Right lobe of liver (tissue), 6 donors: ENCODE data around the gene CUX1. TPM values are rescaled to one million over a fixed set of nuclear protein-coding genes. Genes with fewer than 3 reads are reported as not detected.

Source experiments
- ATAC-seq, 4 donors: fragments of 200-7000 bp; cut with Tn5 transposase; one replicate each; pipeline ENCODE4 v1.9.1; 2020; ENCODE audit warnings: mild to moderate bottlenecking in 4 of 4, moderate library complexity in 4 of 4
- DNase-seq, 3 donors: peaks; one replicate each; pipeline ENCODE4 v3.0.0-alpha.2; 2020
- H3K27ac ChIP-seq, 3 donors: fragments of 200-600 bp; one replicate each; pipeline ENCODE4 v1.8.0; 2022
- H3K27me3 ChIP-seq, 2 donors: fragments of 200-600 bp; one replicate each; pipeline ENCODE4 v1.8.0; 2022
- H3K36me3 ChIP-seq, 4 donors: fragments of 200-600 bp; sonication (generic) in 1 of 4; one replicate each; pipeline versions ENCODE4 v1.5.1 to v1.8.0; 2017 to 2022; ENCODE audit warnings: control low read depth in 1 of 4
- H3K4me1 ChIP-seq, 4 donors: fragments of 200-600 bp; sonication (generic) in 1 of 4; one replicate each; pipeline versions ENCODE4 v1.5.1 to v1.8.0; 2017 to 2022; ENCODE audit warnings: control low read depth in 1 of 4
- H3K4me3 ChIP-seq, 3 donors: fragments of 200-600 bp; one replicate each; pipeline ENCODE4 v1.8.0; 2022
- H3K9me3 ChIP-seq, 4 donors: fragments of 200-600 bp; sonication (generic) in 1 of 4; one replicate each; pipeline versions ENCODE4 v1.5.1 to v1.8.0; 2017 to 2022; ENCODE audit warnings: control low read depth in 1 of 4
- CTCF ChIP-seq, 4 donors: fragments of 200-600 bp in 3 of 4; fragments of 450-650 bp in 1 of 4; IDR thresholded peaks; one replicate each; pipeline versions ENCODE4 v1.5.1 to v1.8.0; 2016 to 2022; ENCODE audit warnings: antibody characterized with exemption in 4 of 4, mild to moderate bottlenecking in 2 of 4
- POLR2A ChIP-seq: fragments of 450-650 bp; IDR thresholded peaks from one replicate; pipeline ENCODE4 v1.6.1; 2017; ENCODE audit warnings: antibody characterized with exemption, mild to moderate bottlenecking
- WGBS: methylation state at CpG from one replicate; pipeline ENCODE4 v1.1.6; 2018; ENCODE audit warnings: low coverage, low lambda C conversion rate; ENCODE audit not compliant: insufficient coverage; ENCODE audit errors: missing lambda C conversion rate; 5-methylcytosine and 5-hydroxymethylcytosine counted together
- intact Hi-C, 2 donors: fragments of 100-400 bp; cut with DNase I; formaldehyde crosslinking; loops; one replicate each; pipeline versions ENCODE4 v1.11.2 to v1.14.1; 2022
- total RNA-seq, 6 experiments: library from RNA; depleted of rRNA in 2 of 6; stranded (reverse); fragments of >200 nt in 2 of 6; fragmentation: NEBNext Ultra II Directional in 3 of 6; extraction: Animal tissue kit (Norgen Biotek cat#: 25700) in 3 of 6; gene quantifications; one replicate each; pipeline versions ENCODE4 v1.1.0 to v1.2.4, GENCODE V29; 2016 to 2023
- donor health status: DM: no; HTN: yes; CAD: no.
- donor health status: DM: no; HTN: no; CAD: no.
- donor health status: DM: no; HTN: no; CAD: no.
- donor health status: DM: no; HTN: yes; CAD: no.
- donor health status: DM: no; HTN: yes; CAD: no.

The CUX1 gene
- total RNA-seq, 6 experiments from 2014 or later: 34.3 to 53.1 (median 40.6) TPM

- intact Hi-C loops: no loop called here
- Histone ChIP-seq H3K36me3 (no peaks in the 10 kb centered on the region), H3K4me1 (peaks cover 0 to 5% (median 0%) of the 10 kb centered on the region in 4 donors), H3K27me3 (no peaks in the 10 kb centered on the region), H3K4me3 (no peak overlapping the region), H3K9me3 (no peaks in the 10 kb centered on the region), H3K27ac (peak overlapping the region in 1 of 3 donors; percentile 50)
- no peak for TF ChIP-seq POLR2A
- no peak for TF ChIP-seq CTCF (IDR thresholded peaks at IDR 0.05)
- DNase-seq (peak; percentile 64 to 72 (median 68)), ATAC-seq (peak; percentile 81 to 97 (median 88))
- WGBS: 80% methylated on average over 15 of the region's 17 CpGs
These were observed 21.5 kb downstream of the CUX1 start for GRCh38 chr7:101838837-101839483.

- intact Hi-C loops: no loop called here
- ATAC-seq (no peak), DNase-seq (no peak)
- Histone ChIP-seq H3K4me1 (peaks cover 0 to 5% (median 0%) of the 10 kb centered on the region in 4 donors), H3K36me3 (no peaks in the 10 kb centered on the region), H3K9me3 (no peaks in the 10 kb centered on the region), H3K27me3 (no peaks in the 10 kb centered on the region), H3K27ac (no peak overlapping the region), H3K4me3 (no peak overlapping the region)
- 72% methylated on average over 3 of the region's 3 CpGs for WGBS
- TF ChIP-seq CTCF (IDR thresholded peaks at IDR 0.05) (no peak), POLR2A (no peak)
These were observed 23.9 kb downstream of the CUX1 start for GRCh38 chr7:101841328-101841727.

GRCh38 chr7:101843293-101844271 is 26.2 kb downstream of the CUX1 start:
- intact Hi-C loops: no loop called here
- TF ChIP-seq POLR2A (no peak), CTCF (IDR thresholded peaks at IDR 0.05) (no peak)
- WGBS: 74% methylated on average over 12 of the region's 13 CpGs
- H3K4me3 ChIP-seq: no peak overlapping the region
- H3K27me3 ChIP-seq: no peaks in the 10 kb centered on the region
- H3K27ac ChIP-seq: no peak overlapping the region
- peaks cover 0 to 3% (median 0%) of the 10 kb centered on the region in 4 donors for H3K4me1 ChIP-seq
- H3K9me3 ChIP-seq: peaks cover 0 to 9% (median 0%) of the 10 kb centered on the region in 4 donors
- no peaks in the 10 kb centered on the region for H3K36me3 ChIP-seq
- no peak for ATAC-seq
- DNase-seq: no peak

GRCh38 chr7:101845974-101846373 is 28.5 kb downstream of the CUX1 start:
- DNase-seq (no peak), ATAC-seq (no peak)
- Histone ChIP-seq H3K9me3 (peaks cover 0 to 9% (median 0%) of the 10 kb centered on the region in 4 donors), H3K36me3 (no peaks in the 10 kb centered on the region), H3K27ac (no peak overlapping the region), H3K27me3 (no peaks in the 10 kb centered on the region), H3K4me1 (no peaks in the 10 kb centered on the region), H3K4me3 (no peak overlapping the region)
- WGBS: 100% methylated on average over 2 of the region's 2 CpGs
- intact Hi-C loops: no loop called here
- TF ChIP-seq CTCF (IDR thresholded peaks at IDR 0.05) (no peak), POLR2A (no peak)
